Measurements from ENCODE around the gene ZBTB22. TPM values are rescaled to one million over a fixed set of nuclear protein-coding genes. Genes with fewer than 3 reads are reported as not detected.

ZBTB22 gene
- total and polyA plus RNA-seq, 4 donors = 1.6 to 7.8 (median 4.7) TPM

- 88% methylated on average over 3 of the region's 3 CpGs for WGBS
- Histone ChIP-seq H3K27me3 (ENCODE audit: control insufficient read depth in 4 of 4, insufficient read depth in 4 of 4, low read length in 3 of 4) (no peaks in the 10 kb centered on the region), H3K9me3 (ENCODE audit: control insufficient read depth in 4 of 4, low read length in 3 of 4) (no peaks in the 10 kb centered on the region), H3K9ac (ENCODE audit: low read depth in 1 of 2, low read length in 2 of 2) (no peak overlapping the region), H3K4me3 (ENCODE audit: low read depth in 1 of 3, low read length in 3 of 3) (no peak overlapping the region), H3K4me1 (ENCODE audit: control insufficient read depth in 4 of 4, insufficient read depth in 4 of 4, low read length in 3 of 4) (peaks cover 7 to 22% (median 20%) of the 10 kb centered on the region in 4 donors), H3K36me3 (ENCODE audit: control insufficient read depth in 4 of 4, insufficient read depth in 3 of 4, low read depth in 1 of 4, low read length in 3 of 4) (peaks cover 6 to 24% (median 12%) of the 10 kb centered on the region in 4 donors), H3K27ac (ENCODE audit: low read depth in 1 of 2, low read length in 2 of 2) (no peak overlapping the region)
- TF ChIP-seq FOXA2 (IDR thresholded peaks at IDR 0.05) (no peak), YY1 (IDR thresholded peaks at IDR 0.05) (no peak), ATF3 (IDR thresholded peaks at IDR 0.05) (no peak), EGR1 (IDR thresholded peaks at IDR 0.05; ENCODE audit: low read depth in 2 of 2) (no peak), JUND (IDR thresholded peaks at IDR 0.05) (no peak), HNF4A (conservative IDR thresholded peaks at IDR 0.05) (no peak), MAX (IDR thresholded peaks at IDR 0.05) (no peak), FOXA1 (IDR thresholded peaks at IDR 0.05) (no peak), RAD21 (IDR thresholded peaks at IDR 0.05) (no peak), NR2F2 (IDR thresholded peaks at IDR 0.05) (no peak), CTCF (IDR thresholded peaks at IDR 0.05; ENCODE audit: low read depth, low read length, missing input control) (no peak), ZBTB33 (IDR thresholded peaks at IDR 0.05) (no peak)
- DNase-seq (ENCODE audit: low spot score) = no peak
Observed at GRCh38 chr6:33301877-33302276, 15.7 kb downstream of the ZBTB22 start.

GRCh38 chr6:33299237-33299944 lies 18.2 kb downstream of the ZBTB22 start:
- WGBS = under 1% methylated on average over 54 of the region's 54 CpGs
- peak overlapping the region; percentile 82 to 91 for H3K9ac ChIP-seq (ENCODE audit: low read depth in 1 of 2, low read length in 2 of 2)
- peaks cover 8 to 30% (median 25%) of the 10 kb centered on the region in 4 donors for H3K4me1 ChIP-seq (ENCODE audit: control insufficient read depth in 4 of 4, insufficient read depth in 4 of 4, low read length in 3 of 4)
- peak; percentile 92 for DNase-seq (ENCODE audit: low spot score)
- H3K36me3 ChIP-seq (ENCODE audit: control insufficient read depth in 4 of 4, insufficient read depth in 3 of 4, low read depth in 1 of 4, low read length in 3 of 4) = peaks cover 5 to 23% (median 15%) of the 10 kb centered on the region in 4 donors
- peak overlapping the region; percentile 95 to 98 for H3K27ac ChIP-seq (ENCODE audit: low read depth in 1 of 2, low read length in 2 of 2)
- no peaks in the 10 kb centered on the region for H3K27me3 ChIP-seq (ENCODE audit: control insufficient read depth in 4 of 4, insufficient read depth in 4 of 4, low read length in 3 of 4)
- peak overlapping the region; percentile 64 to 99 (median 89) for H3K4me3 ChIP-seq (ENCODE audit: low read depth in 1 of 3, low read length in 3 of 3)
- H3K9me3 ChIP-seq (ENCODE audit: control insufficient read depth in 4 of 4, low read length in 3 of 4) = no peaks in the 10 kb centered on the region
- TF ChIP-seq FOXA2 (IDR thresholded peaks at IDR 0.05) (peak; percentile 29), ZBTB33 (IDR thresholded peaks at IDR 0.05) (peak; percentile 84), RAD21 (IDR thresholded peaks at IDR 0.05) (peak; percentile 65 to 82), FOXA1 (IDR thresholded peaks at IDR 0.05) (no peak), NR2F2 (IDR thresholded peaks at IDR 0.05) (peak; percentile 78), REST (IDR thresholded peaks at IDR 0.05) (peak; percentile 72), SP1 (IDR thresholded peaks at IDR 0.05) (peak; percentile 71), RXRA (IDR thresholded peaks at IDR 0.05) (peak; percentile 29 to 47), TAF1 (conservative IDR thresholded peaks at IDR 0.05) (no peak), HNF4G (IDR thresholded peaks at IDR 0.05) (no peak), GABPA (IDR thresholded peaks at IDR 0.05 in 1 of 2, conservative IDR thresholded peaks at IDR 0.05 in 1 of 2) (peak; percentile 86 to 96), EGR1 (IDR thresholded peaks at IDR 0.05; ENCODE audit: low read depth in 2 of 2) (peak; percentile 85 to 88), MAX (IDR thresholded peaks at IDR 0.05) (peak; percentile 51), ATF3 (IDR thresholded peaks at IDR 0.05) (peak; percentile 50), YY1 (IDR thresholded peaks at IDR 0.05) (peak; percentile 90)

All from liver (tissue), 9 donors.